NOMO-1 treated with dmso at 0.1 percent for 144 hours (cell line): Measurements from ENCODE around the gene ARHGAP15.

Experiments used
- DNase-seq: peaks from one replicate; lab custom pipeline; 2025; ENCODE audit not compliant: unreplicated experiment; lab: John Stamatoyannopoulos, UW

Gene ARHGAP15

DNA sequence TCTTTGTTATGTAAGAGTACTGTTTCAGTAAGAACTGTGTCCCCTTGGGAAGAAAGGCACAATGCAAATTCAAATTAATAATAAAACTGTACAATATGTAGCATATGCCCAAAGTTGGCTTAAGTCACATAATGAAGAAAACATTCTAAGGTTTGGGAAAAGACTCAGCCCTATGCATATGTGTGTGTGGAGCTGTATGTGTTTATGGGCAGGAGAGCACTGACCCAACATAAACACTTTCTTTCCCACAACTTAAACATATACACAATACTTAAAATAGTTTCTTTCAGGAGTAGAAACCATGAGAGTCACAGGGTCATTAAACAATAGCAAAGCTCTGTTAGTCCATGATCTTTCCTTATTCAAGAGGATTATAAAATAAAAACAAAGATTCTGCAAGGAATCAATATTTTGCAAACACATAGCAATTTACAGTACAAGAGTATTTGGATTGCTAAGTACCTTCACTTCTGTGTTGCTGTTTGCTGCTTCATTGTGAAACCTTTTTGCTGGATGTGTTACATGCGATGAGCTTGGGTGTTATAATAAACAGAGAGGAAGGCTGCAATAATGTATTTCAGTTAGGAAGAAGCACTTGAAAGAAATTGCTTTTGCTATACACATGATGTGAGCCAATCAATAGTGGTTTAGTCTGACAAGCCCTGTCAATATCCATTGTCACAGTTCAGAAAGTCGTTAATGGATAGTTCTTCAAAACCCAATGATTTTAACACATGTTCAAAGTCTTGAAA is 347.3 kb downstream of the ARHGAP15 start:
- no peak for DNase-seq

DNA sequence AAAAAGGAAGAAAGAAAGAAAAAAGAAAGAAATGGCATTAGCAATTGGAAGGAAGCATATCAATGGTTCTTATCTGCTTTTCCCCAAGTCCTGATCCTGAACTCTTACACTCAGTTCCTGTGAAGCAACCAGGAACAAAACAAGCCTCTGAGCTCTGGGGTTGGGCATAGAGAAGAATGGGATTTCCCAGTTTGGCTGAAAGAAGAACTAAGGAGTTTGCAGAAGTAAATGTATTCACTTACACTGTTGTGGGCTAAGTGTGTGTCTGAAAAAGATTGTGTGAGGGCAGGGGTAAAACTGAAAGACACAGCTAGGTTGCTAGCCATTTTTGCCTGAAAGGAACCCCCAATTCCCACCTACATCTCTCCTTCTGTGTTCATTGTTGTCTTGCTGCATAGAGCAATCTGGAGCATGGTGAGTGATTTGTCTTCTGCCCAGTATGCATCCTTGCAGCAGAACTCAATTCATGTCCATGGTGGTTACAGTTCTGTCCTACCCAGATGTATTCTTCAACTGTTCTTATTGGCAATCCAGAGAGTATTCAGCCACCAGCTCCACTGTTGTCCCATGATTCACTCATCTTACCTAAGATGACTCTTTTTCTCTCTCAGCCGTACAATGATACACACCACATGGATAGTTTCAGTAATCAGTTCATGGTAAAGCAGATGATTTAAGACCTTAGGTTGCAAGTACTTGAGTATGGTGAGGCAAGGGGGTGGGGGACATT is 348.7 kb downstream of the ARHGAP15 start:
- no peak for DNase-seq

DNA sequence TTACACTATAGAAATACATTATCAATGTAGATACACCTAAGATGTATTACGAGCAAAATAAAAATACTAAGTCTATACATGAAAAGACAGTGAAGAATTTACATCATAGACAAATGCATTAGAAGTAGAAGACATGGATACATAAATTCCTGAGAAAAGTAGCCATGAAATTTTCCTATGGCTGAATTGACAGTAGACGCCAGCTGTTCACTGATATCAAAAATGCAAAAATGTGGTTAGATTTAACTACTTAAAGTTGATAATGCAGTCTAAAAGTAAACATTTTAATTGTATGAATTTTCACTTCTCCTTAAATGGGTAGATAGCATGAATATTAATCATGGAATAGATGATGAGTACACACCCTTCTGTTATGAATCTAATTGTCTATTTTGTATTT is 350.9 kb downstream of the ARHGAP15 start:
- no peak for DNase-seq

DNA sequence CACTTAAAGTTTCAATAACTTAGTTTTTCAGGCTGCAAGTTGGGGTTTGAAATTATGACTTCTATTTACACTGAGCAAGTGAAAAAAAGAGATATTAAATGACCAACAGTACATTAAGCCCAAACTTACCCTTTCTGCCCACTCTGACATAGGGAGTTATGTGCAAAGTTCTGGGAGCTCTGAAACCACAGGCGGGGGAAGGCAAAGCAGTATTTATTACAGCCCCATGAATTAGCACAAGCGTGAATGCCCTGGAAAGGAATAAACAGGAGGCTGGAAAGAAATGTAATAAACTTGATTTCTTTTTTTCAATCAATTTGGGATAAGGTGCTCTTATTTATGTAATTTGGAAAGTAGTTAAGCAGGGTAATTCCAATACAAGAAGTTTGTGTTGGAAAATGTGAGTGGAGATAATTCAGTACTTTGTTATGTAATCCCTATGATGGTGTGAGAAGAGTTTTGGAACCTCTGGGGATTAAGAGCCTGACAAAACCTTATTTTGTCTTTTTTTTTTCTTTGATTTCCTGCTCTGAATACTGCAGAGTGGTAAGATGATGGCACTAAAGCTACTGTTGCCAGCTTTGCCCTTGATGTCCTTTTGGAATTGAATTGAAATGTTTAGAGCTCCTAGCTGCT is 351.5 kb downstream of the ARHGAP15 start:
- DNase-seq = no peak

DNA sequence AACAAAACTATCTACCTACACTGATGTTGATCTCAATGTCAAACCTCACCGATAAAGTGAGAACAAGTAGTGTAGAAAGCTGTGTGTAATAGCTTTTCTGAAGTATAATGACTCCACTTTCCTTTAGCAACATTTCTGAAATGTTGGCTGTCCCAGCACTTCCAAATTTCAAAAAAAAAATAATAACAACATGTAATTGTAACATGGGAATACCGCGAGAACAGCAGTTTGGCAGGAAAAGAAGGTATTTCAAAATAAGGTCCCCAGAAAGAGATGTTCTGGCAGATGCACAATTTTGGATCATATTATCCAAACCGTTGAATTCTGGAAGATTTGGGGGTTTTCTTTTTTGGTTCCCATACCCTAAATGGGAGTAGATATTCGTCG is 352.0 kb downstream of the ARHGAP15 start:
- DNase-seq = no peak

DNA sequence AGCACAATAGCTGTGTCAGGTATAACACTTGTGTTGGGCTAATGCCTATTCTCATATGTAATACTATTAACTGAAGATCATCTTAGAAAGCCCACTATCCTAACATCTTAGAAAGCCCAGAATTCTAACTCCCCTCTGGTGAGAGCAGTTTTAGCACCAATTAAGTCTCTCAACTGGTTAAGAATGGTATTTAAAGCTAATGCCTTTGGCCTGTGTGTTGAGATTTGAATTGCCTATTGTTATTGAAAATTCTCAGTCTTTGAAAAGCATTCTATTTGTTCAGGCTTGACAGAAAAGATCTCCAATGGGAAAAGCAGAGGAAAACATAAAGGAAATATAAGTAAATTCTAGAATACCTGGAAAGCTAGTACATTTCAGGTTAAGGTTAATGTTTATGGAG is 352.5 kb downstream of the ARHGAP15 start:
- DNase-seq = no peak

DNA sequence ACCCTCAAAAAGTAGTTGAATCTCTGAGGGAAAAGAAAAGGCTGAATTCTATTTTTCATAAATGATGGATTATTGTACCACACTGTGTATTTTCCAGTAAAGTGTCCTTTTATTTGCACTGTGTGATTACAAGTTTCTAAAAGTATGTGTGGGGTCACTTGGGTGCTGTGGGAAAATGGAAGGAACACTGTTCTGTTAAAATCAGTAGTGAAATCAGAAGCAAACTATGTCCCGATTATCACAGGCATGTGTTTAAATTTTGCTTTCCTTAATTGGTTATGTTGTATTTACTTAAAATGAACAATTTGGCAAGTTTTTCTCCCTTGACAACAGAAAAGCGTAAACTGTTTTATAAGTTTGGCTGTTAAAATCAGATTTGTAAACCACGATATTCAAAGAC is 353.1 kb downstream of the ARHGAP15 start:
- DNase-seq = no peak

DNA sequence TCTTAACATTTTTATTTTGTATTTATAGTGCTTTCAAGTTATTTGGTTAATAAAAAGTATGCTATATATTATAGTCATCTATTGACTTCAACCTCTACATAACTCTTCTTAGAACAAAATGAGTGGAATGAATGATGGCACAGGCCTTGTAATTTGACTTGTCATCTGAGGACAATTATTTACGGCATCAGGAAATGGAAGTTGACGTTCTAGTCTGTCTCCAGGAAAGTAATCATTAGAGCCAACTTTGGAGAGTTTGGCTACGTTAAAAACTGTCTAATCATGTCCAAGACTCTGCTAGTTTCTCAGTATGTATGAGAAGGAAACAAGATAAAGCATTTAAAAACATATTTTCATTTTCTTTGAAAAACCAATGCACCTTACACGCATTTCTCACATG is 353.6 kb downstream of the ARHGAP15 start:
- DNase-seq = no peak

DNA sequence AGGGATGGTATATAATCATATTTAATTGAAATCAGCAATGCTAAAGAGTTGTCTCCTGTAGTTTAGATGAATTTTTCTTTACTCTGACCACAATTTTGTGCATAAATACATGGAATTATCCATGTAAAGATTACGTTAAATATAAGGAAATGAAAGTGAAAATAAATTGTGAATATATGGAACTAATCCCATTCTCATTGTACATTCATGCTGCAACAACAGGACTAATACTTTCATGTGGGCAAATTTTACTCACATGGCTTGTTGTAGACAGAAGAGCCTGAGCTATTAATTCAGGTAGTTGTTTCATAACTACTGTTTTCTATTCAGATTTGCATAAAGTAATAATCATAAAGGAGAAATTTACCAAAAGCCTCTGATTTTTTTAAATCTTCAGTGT is 357.8 kb downstream of the ARHGAP15 start:
- no peak for DNase-seq

DNA sequence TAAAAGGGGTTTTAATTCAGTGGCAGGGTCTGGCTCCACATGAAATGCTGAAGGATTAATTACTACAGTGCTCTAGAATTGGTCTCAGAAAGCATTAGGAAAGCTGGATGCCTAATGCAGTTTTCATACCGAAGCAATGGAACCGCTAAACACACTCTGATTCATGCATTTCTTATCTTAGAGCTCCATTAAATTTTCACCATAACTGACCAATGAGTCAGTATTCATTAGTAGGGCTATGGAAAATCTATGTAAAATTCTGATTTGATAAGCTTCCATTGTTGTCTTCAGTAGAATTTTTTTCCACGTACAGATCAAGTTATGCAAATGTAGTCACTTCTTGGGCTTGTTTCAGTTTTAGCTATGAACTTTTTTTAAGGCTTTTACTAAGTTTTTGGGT is 359.9 kb downstream of the ARHGAP15 start:
- DNase-seq = no peak

DNA sequence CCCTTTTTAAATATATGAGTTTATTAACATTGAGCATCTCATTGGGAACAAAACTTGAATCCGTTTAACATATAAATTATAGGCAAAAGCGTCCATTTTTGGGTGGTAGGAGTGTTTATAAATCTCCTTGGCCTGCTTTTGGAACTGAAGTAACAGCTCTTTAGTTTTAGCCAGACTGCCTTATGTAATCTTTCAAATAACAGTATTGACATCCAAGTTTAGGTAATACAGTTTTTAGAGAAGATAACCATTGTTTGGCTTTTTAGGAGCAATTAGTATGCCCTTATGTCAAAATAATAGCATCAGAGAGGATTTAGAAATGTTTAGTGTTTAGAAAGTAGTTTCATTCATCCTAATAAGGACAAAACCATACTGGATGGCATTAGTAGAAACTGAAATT is 361.9 kb downstream of the ARHGAP15 start:
- DNase-seq = no peak

DNA sequence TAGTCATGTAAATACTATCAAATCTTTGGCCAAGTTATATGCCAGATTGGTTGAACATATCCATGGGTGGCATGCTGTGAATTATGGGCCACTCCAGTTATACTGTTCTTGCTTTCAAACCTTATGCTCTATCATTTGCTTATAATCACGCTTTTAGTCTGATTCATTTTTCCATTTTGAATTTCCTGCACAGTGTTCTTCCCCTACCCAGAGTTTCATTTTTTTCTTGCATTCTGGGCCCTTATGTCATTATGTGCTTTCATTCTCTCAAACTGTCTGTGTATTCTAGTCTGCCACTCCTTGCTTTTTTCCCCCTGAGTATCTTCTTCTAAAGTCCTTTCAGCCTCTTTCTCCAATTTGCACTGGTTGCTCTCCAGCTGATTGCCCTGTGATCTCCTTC is 364.1 kb downstream of the ARHGAP15 start:
- DNase-seq = no peak

DNA sequence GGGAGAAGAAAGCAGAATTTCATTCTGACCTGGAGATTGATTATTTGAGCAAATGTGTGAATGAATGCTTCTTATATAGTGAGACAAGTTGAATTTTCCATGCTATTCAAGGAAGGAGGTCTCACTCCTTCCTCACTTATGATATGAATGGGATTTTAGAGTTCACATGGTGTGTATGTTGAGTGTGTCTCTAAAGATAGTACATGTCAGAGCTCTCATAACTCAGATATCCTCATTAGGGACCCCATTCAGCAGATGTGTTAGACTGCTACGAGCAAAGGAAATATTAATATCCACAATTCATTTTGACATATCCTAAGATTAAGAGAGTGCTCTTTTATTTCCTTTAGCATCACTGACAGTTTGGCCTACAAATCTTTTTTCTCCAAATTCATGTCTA is 368.5 kb downstream of the ARHGAP15 start:
- no peak for DNase-seq

DNA sequence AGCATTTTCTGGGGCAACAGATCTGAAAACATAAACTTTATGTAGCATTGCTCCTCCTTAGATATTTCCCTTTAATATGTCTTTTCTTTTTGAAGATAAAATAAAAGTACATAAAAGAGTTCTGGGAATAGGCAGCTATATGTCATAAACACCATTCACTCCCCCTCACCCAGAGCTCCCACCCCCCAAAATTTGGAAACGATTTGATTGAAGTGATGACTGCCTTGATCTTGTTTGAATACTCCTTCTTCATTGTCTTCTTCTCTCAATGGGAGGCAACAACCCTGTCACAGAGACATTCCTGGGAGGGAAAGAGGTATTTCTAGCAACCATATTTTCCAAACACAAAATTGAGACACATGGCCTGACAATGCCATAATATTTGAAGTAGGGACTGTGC is 369.3 kb downstream of the ARHGAP15 start:
- no peak for DNase-seq

DNA sequence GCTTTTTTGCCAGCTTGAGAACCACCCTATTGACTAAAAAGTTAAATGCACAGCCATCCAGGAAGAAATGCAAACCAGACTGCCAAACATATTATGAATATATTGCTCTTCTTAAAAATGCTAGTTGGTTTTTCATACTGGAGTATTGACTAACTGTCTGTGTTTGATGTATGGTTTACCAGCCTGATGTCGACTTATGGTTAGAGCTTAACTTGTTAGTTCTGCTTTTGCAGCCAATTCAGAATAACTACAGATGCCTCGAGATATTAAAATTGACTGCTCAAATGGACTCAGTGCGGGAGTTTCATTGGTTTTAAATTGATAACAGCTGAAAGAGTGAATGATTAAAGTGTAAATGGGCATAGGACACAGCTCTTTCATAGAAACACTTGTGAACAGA is 369.8 kb downstream of the ARHGAP15 start:
- DNase-seq = peak; percentile 2

DNA sequence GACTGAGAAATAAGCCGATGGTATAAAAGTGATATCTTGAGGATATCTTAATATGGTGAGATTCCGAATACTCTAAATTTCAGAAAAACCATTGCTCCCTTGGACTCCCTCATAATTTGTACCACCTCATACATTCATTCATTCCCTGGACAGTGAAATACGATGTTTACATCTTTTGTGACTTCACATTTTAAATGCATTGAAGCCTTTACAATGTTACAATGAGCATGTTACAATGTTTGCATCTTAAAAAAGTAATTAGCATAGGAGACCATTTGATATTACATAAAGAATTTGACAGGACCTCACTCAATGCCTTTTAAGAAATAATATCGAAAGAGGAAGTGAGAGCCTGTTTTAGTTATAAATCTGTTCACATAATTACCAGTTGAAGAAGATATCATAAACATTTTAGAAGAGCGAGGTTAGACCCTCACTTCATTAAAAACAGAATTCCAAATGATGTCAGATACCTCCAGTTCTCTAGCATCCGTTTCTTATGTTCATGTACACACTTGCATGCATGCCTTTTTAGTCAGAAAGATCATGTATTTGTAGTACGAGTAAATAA is 372.0 kb downstream of the ARHGAP15 start:
- DNase-seq = no peak

DNA sequence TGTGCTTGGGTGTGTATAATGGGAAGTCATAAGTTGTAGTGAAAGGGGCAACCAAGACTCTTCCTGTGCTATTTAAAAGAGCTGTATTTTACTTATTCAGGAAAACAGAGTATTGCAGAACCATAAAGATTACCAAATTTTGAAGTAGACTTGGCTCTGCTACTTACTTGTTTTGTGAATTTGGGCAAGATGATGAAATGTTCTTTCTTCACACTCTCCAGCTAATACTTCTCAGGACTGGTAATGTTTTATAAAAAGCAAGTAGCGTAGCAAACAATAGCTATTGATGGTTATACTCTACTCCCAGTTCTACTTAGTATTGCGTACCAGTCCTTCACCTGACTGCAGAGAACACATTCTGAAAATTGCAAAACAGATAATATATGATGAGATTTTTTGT is 374.1 kb downstream of the ARHGAP15 start:
- DNase-seq = no peak

DNA sequence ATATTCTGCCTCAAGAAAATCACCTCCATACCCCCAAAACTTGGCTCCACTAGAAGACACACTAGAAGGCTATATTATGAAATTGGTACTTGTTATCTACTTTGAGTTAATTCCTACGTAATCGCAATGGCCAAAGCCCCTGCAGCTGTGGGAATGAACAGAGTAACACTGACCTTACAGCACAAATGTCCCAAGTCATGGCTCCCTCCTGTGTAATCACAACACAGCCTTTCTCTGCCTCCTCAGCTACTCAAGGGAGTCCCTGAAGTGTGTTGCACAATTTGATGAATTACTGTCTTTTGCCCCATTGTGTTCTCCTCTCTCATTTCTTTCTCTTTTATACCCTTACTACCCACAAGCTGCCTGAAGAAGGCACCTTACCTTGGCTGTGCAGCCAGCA is 375.2 kb downstream of the ARHGAP15 start:
- DNase-seq = no peak

DNA sequence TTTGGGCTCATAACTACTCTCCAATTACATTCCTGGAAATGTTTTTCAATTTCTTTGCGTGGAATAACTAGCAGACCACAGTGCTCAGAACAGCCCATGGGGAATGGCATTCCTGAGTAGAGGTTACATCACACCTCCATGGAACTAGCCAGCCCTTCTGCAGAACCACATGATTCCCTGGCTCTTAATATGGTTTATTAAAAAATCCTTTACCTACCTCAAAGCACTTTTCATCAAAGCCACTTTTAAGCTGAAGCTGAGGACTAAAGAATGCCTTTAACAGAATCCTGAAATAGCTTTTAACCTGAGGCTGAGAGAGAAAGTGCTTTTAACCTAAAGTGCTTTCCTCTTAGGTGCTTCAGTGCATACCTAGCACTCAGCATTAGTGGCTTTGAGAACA is 376.3 kb downstream of the ARHGAP15 start:
- DNase-seq = no peak

DNA sequence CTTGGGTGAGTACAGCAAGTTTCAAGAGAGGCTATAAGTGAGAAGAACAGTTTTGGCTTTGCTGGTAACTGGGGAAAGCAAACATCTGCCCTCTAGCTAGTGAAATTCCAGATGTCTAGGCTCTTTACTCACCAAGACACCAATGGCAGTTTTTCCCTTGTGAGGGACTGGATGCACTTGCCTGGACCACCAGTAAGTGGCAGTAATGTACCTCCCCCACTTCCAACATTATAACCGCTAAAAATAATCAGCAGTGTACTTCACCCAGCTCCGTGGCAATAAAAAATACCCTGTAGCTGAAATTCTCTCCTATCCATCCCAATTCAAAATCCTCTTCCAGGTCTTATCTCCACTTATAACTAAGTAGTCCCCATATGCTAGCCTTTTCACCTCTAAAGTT is 383.9 kb downstream of the ARHGAP15 start:
- no peak for DNase-seq

DNA sequence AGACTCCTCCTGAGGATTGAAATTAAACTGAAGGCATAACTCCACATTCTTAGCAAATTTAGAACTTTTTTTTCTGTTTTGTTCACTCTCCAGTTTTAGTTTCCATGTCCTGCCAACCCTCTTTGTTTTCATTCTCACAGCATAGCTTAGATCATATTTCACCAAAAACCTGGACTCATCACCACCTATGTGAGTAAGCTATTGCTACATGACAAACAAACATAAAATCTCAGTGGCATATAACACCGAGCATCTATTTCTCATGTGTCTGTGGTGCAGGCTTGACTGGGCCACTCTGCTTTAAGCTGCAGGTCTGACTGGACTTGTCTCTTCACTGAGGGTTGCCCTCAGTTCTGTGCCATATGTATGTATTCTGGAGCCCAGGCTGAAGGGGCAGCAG is 385.2 kb downstream of the ARHGAP15 start:
- DNase-seq = no peak

DNA sequence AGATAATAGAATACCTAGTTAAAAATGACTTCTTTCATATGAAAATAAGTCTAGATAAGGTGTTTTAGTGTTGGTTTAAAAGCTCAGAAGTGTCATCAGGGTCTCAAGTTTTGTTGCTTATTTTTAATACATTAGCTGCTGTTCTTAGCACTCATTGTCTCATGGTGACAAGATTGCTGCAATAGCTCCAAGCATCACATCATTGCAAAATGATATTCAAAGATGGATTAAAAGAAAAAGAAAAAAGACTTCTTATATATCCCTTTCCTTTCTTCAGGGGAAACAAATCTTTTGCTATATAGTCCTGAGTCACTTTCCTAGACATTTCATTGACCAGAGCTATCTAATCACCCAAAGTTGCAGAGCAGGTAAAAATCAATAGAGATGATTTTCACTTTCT is 386.1 kb downstream of the ARHGAP15 start:
- no peak for DNase-seq
